Stimulated activated CD4-positive, alpha-beta T cell treated with anti-CD3 and anti-CD28 coated beads, TNF-alpha, amount 100 ng/mL, for 1 hour (primary cell): Measurements from ENCODE around the gene GNAT3.

Experiments used
- DNase-seq, 3 donors: peaks; one replicate each; pipeline ENCODE4 v3.0.0-alpha.2; 2020; ENCODE audit warnings: low read depth in 3 of 3, low spot score in 1 of 3

Gene GNAT3

GRCh38 chr7:80511964-80512363, at the start of gene GNAT3:
Gene GNAT3 (minus strand): TSS chr7:80512064. CDS start chr7:80511926, 138 bp downstream.
- DNase-seq: no peak

GRCh38 chr7:80558116-80558515, 46.3 kb upstream of the GNAT3 start:
- no peak for DNase-seq

GRCh38 chr7:80552031-80552694, 40.3 kb upstream of the GNAT3 start:
- DNase-seq: no peak

- DNase-seq: no peak
Observed at GRCh38 chr7:80550005-80550404, 38.1 kb upstream of the GNAT3 start.

GRCh38 chr7:80548840-80549530, 37.1 kb upstream of the GNAT3 start:
- no peak for DNase-seq

GRCh38 chr7:80542398-80542797, 30.5 kb upstream of the GNAT3 start:
- DNase-seq: no peak

GRCh38 chr7:80540836-80541235, 29.0 kb upstream of the GNAT3 start:
- no peak for DNase-seq

GRCh38 chr7:80537091-80537490, 25.2 kb upstream of the GNAT3 start:
- no peak for DNase-seq

GRCh38 chr7:80536426-80536825, 24.6 kb upstream of the GNAT3 start:
- no peak for DNase-seq

GRCh38 chr7:80533287-80533686, 21.4 kb upstream of the GNAT3 start:
- DNase-seq: no peak

GRCh38 chr7:80532153-80532552, 20.3 kb upstream of the GNAT3 start:
- no peak for DNase-seq

- DNase-seq: no peak
Observed at GRCh38 chr7:80530136-80530535, 18.3 kb upstream of the GNAT3 start.

- no peak for DNase-seq
Observed at GRCh38 chr7:80529362-80529761, 17.5 kb upstream of the GNAT3 start.

GRCh38 chr7:80528689-80529088, 16.8 kb upstream of the GNAT3 start:
- no peak for DNase-seq

GRCh38 chr7:80526472-80526871, 14.6 kb upstream of the GNAT3 start:
- DNase-seq: no peak

- no peak for DNase-seq
Observed at GRCh38 chr7:80524693-80525092, 12.8 kb upstream of the GNAT3 start.

GRCh38 chr7:80521809-80522208, 9.9 kb upstream of the GNAT3 start:
- DNase-seq: no peak

GRCh38 chr7:80520199-80520598, 8.3 kb upstream of the GNAT3 start:
- DNase-seq: no peak

- no peak for DNase-seq
Observed at GRCh38 chr7:80517282-80517747, 5.5 kb upstream of the GNAT3 start.

- no peak for DNase-seq
Observed at GRCh38 chr7:80515298-80515697, 3.4 kb upstream of the GNAT3 start.

- no peak for DNase-seq
Observed at GRCh38 chr7:80510021-80510420, 1.8 kb downstream of the GNAT3 start.

GRCh38 chr7:80508440-80508839, 3.4 kb downstream of the GNAT3 start:
- no peak for DNase-seq
